ENCODE measurements around the gene ROR1. TPM values are rescaled to one million over a fixed set of nuclear protein-coding genes. Genes with fewer than 3 reads are reported as not detected.

Gene ROR1
- total RNA-seq, 1 experiment from 2014 or later = 19.0 TPM

DNA sequence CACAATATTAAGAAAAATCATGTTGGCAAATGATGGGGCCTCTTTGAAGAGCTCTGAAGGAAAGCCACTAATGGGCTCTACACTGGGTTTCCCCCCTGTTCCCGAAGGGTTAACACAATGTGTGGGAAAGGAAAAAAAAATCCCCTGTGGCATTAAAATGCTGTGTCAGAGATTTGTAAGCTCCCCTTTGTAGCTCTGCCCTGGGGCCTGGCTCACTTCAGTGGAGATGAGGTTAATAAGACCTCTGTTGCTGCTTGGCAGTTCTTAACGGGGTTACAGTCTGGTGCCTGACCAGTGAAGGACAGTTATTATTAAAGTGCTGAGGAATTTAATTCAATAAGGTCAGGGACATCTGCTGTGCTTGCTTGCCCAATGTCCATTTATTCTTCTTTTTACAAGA, 299.9 kb downstream of the ROR1 start:
- no peaks in the 10 kb centered on the region for H3K9me3 ChIP-seq (ENCODE audit: insufficient read depth, low read depth)
- no peak overlapping the region for H3K27ac ChIP-seq
- H3K79me2 ChIP-seq (ENCODE audit: low read depth) = peaks cover 5% of the 10 kb centered on the region; the same call in 1 of the 2 replicates
- H2AFZ ChIP-seq = no peak overlapping the region
- H3K36me3 ChIP-seq (ENCODE audit: low read depth) = no peaks in the 10 kb centered on the region
- H3K9me2 ChIP-seq (ENCODE audit: insufficient read depth) = no peaks in the 10 kb centered on the region
- CTCF ChIA-PET = interaction anchor here (0.7 kb wide), 1 partner anchor 13 kb away, joined by 3 read pairs; no protein-coding TSS in a partner anchor
- no peaks in the 10 kb centered on the region for H4K20me1 ChIP-seq (ENCODE audit: insufficient read depth)
- BruUV-seq (replicated peaks) = no TSS peak
- H3K4me2 ChIP-seq = no peak overlapping the region
- no peak for TF ChIP-seq EZH2 (IDR thresholded peaks at IDR 0.05; ENCODE audit: low read depth)
- TF ChIP-seq, protein P1, sequence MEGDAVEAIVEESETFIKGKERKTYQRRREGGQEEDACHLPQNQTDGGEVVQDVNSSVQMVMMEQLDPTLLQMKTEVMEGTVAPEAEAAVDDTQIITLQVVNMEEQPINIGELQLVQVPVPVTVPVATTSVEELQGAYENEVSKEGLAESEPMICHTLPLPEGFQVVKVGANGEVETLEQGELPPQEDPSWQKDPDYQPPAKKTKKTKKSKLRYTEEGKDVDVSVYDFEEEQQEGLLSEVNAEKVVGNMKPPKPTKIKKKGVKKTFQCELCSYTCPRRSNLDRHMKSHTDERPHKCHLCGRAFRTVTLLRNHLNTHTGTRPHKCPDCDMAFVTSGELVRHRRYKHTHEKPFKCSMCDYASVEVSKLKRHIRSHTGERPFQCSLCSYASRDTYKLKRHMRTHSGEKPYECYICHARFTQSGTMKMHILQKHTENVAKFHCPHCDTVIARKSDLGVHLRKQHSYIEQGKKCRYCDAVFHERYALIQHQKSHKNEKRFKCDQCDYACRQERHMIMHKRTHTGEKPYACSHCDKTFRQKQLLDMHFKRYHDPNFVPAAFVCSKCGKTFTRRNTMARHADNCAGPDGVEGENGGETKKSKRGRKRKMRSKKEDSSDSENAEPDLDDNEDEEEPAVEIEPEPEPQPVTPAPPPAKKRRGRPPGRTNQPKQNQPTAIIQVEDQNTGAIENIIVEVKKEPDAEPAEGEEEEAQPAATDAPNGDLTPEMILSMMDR (conservative IDR thresholded peaks at IDR 0.05) = no peak
- H3K4me3 ChIP-seq = no peak overlapping the region
- intact Hi-C loops (cut with micrococcal nuclease; ENCODE audit: unreplicated experiment) = no loop called here
- peaks cover 14% of the 10 kb centered on the region for H3K4me1 ChIP-seq (replicated peaks; ENCODE audit: insufficient read depth)
- no peaks in the 10 kb centered on the region for H3K27me3 ChIP-seq (ENCODE audit: insufficient read depth, low read depth)
- POLR2A ChIA-PET (ENCODE audit: unreplicated experiment) = no interaction called here
- peak in 1 of 2 experiments; percentile 58 for DNase-seq
- no peaks in the 10 kb centered on the region for H3F3A ChIP-seq (ENCODE audit: insufficient read depth, low read depth)

DNA sequence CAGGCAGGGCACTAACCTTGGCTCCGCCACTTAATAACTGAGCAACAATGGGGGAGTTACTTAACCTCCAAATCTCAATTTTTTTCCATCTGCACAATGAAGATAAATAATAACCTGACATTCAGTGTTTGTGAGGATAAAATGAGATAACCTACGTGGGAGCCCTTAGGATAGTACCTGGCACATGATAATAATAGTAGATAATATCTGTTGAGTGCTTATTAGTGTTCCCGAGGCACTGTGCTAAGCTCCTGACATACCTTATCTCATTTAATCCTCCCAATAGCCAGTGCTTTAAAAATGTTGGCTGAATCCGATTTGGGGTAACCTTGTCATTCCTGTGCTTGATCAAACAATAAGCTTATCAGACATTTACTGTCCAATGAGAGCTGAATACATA, 300.9 kb downstream of the ROR1 start:
- Histone ChIP-seq H3K9me3 (ENCODE audit: insufficient read depth, low read depth) (no peaks in the 10 kb centered on the region), H2AFZ (no peak overlapping the region), H3K4me1 (replicated peaks; ENCODE audit: insufficient read depth) (peaks cover 14% of the 10 kb centered on the region), H4K20me1 (ENCODE audit: insufficient read depth) (no peaks in the 10 kb centered on the region), H3K79me2 (ENCODE audit: low read depth) (peaks cover 5% of the 10 kb centered on the region; the same call in 1 of the 2 replicates), H3F3A (ENCODE audit: insufficient read depth, low read depth) (no peaks in the 10 kb centered on the region), H3K27ac (no peak overlapping the region), H3K4me3 (no peak overlapping the region), H3K36me3 (ENCODE audit: low read depth) (no peaks in the 10 kb centered on the region), H3K27me3 (ENCODE audit: insufficient read depth, low read depth) (no peaks in the 10 kb centered on the region), H3K9me2 (ENCODE audit: insufficient read depth) (no peaks in the 10 kb centered on the region), H3K4me2 (no peak overlapping the region)
- TF ChIP-seq EZH2 (IDR thresholded peaks at IDR 0.05; ENCODE audit: low read depth) = no peak
- TF ChIP-seq, protein P1 (conservative IDR thresholded peaks at IDR 0.05) = no peak
- BruUV-seq (replicated peaks) = no TSS peak
- POLR2A ChIA-PET (ENCODE audit: unreplicated experiment) = no interaction called here
- intact Hi-C loops (cut with micrococcal nuclease; ENCODE audit: unreplicated experiment) = no loop called here
- CTCF ChIA-PET = no interaction called here
- DNase-seq = no peak

DNA sequence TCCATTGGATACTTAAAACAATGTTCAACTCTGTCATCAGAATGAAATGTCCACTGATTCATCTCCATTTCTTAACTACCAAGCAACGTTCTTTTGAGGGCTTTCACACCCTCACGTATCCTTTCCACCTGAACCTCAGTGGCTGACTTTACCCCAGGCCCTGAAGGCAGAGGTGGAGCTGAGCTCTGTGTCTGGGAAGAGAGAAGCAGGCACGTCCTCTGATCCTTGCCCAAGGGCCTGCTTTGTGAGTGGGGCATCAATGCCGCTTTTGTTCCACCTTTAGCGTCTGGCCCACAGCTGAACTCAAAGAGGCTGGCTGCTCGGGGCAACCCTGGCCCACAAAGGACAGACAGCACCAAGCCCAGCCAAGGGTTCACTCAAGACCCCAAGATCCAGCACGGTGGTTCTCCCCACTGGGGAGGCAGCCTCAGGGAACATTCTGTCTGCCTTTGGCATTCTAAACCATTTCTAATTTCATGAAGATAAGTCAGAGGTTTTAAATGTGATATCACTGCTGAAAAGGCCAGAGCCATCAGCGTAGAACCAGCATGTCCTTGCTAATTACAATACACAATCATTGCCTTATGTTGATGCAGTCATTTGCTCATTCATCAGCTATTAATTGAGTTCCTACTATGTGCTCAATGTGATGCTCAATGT, 303.6 kb downstream of the ROR1 start:
- Histone ChIP-seq H3K4me2 (no peak overlapping the region), H3F3A (ENCODE audit: insufficient read depth, low read depth) (no peaks in the 10 kb centered on the region), H3K9me2 (ENCODE audit: insufficient read depth) (no peaks in the 10 kb centered on the region), H3K36me3 (ENCODE audit: low read depth) (no peaks in the 10 kb centered on the region), H3K79me2 (ENCODE audit: low read depth) (peaks cover 5% of the 10 kb centered on the region; the same call in 1 of the 2 replicates), H3K27ac (no peak overlapping the region), H3K4me3 (no peak overlapping the region), H3K9me3 (ENCODE audit: insufficient read depth, low read depth) (no peaks in the 10 kb centered on the region), H2AFZ (no peak overlapping the region), H3K4me1 (replicated peaks; ENCODE audit: insufficient read depth) (peaks cover 19% of the 10 kb centered on the region), H3K27me3 (ENCODE audit: insufficient read depth, low read depth) (no peaks in the 10 kb centered on the region), H4K20me1 (ENCODE audit: insufficient read depth) (no peaks in the 10 kb centered on the region)
- DNase-seq = no peak
- TF ChIP-seq, protein P1 (conservative IDR thresholded peaks at IDR 0.05) = no peak
- no peak for TF ChIP-seq EZH2 (IDR thresholded peaks at IDR 0.05; ENCODE audit: low read depth)
- intact Hi-C loops (cut with micrococcal nuclease; ENCODE audit: unreplicated experiment) = no loop called here
- CTCF ChIA-PET = no interaction called here
- POLR2A ChIA-PET (ENCODE audit: unreplicated experiment) = no interaction called here
- BruUV-seq (replicated peaks) = no TSS peak
